Measurements from ENCODE around the gene BBS7.

- no peak for TF ChIP-seq EZH2 (IDR thresholded peaks at IDR 0.05; ENCODE audit: borderline replicate concordance)
- TF ChIP-seq CTCF (IDR thresholded peaks at IDR 0.05; ENCODE audit: poor library complexity) = no peak
- no peak for TF ChIP-seq EZH2phosphoT487 (IDR thresholded peaks at IDR 0.05; ENCODE audit: low read depth, severe bottlenecking, unreplicated experiment)
These were observed 53.3 kb downstream of the BBS7 start for GRCh38 chr4:121817006-121817405.

Data from hepatocyte (in vitro differentiated cells).